Measurements from ENCODE around the gene PTTG1.

DNA sequence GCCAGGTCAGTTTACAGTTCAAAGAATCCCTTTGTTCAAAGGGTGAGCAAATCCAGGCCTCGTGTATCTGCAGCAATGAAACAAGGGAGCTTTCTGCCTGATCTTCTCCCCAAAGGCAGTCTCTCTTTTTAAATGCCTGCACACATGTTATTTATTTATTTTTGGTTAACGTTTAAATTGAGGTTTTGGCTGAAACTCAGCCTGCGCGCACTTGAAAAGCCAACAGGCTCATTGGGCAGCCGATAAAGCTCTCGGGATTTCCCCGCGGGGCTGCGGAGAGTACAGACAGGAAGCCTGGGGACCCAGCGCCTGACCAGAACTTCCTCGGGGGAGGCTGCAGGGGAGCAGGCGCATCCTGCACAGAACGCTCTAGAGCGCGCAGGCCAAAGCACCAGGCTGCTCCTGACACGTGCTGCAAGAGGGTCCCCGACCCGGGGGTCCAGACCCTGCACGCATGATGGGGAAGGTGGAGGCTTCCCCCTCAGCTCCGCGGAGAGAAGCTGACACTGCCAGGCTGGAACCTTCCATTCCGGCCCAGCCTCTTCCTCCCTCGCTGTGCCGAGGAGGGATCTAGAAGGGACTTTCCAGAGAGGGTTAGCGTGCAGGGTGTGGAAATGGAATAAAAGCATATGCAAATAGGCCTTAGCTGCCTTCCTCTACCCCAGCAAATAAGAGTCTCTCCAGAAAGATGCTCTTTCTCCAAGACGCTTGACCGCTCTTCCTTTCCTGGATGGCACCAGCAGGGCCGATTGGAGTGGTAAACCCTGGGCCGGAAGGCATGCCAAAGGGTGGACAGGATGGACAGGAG, 46.1 kb downstream of the PTTG1 start:
- TF ChIP-seq, protein P1, sequence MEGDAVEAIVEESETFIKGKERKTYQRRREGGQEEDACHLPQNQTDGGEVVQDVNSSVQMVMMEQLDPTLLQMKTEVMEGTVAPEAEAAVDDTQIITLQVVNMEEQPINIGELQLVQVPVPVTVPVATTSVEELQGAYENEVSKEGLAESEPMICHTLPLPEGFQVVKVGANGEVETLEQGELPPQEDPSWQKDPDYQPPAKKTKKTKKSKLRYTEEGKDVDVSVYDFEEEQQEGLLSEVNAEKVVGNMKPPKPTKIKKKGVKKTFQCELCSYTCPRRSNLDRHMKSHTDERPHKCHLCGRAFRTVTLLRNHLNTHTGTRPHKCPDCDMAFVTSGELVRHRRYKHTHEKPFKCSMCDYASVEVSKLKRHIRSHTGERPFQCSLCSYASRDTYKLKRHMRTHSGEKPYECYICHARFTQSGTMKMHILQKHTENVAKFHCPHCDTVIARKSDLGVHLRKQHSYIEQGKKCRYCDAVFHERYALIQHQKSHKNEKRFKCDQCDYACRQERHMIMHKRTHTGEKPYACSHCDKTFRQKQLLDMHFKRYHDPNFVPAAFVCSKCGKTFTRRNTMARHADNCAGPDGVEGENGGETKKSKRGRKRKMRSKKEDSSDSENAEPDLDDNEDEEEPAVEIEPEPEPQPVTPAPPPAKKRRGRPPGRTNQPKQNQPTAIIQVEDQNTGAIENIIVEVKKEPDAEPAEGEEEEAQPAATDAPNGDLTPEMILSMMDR (optimal IDR thresholded peaks at IDR 0.05 in 1 of 3, IDR thresholded peaks at IDR 0.05 in 1 of 3, conservative IDR thresholded peaks at IDR 0.05 in 1 of 3; ENCODE audit: extremely low read depth in 1 of 3, insufficient read depth in 2 of 3, low read length in 3 of 3) = no peak
- no peak for TF ChIP-seq EZH2 (IDR thresholded peaks at IDR 0.05; ENCODE audit: low read length)
